Small intestine (tissue), 7 donors: ENCODE data around the gene VWC2. TPM values are rescaled to one million over a fixed set of nuclear protein-coding genes. Genes with fewer than 3 reads are reported as not detected.

ENCODE experiments used
- DNase-seq, 2 donors: peaks; one replicate each; pipeline versions ENCODE4 v3.0.0 to v3.0.0-alpha.2; 2013
- FAIRE-seq: peaks from 2 replicates; lab custom pipeline; 2012; peaks lifted over from hg19 to GRCh38; lab: Jason Lieb, UNC
- H3K27ac ChIP-seq, 3 donors: one replicate each; pipeline ENCODE4 v1.5.1; 2013; ENCODE audit warnings: low read length in 2 of 3, mild to moderate bottlenecking in 2 of 3, control low read depth in 1 of 3, inconsistent platforms in 1 of 3, low read depth in 1 of 3, moderate library complexity in 1 of 3
- H3K27me3 ChIP-seq, 3 donors: one replicate each; pipeline ENCODE4 v1.6.1; 2013; ENCODE audit warnings: low read length in 3 of 3, inconsistent platforms in 1 of 3; ENCODE audit not compliant: control insufficient read depth in 3 of 3, insufficient read depth in 3 of 3
- H3K36me3 ChIP-seq, 3 donors: one replicate each; pipeline ENCODE4 v1.6.1; 2013; ENCODE audit warnings: low read length in 3 of 3, inconsistent platforms in 1 of 3, low read depth in 1 of 3, mild to moderate bottlenecking in 1 of 3, moderate library complexity in 1 of 3; ENCODE audit not compliant: control insufficient read depth in 3 of 3, insufficient read depth in 2 of 3
- H3K4me1 ChIP-seq, 3 donors: one replicate each; pipeline ENCODE4 v1.6.1; 2013; ENCODE audit warnings: low read length in 2 of 3, inconsistent platforms in 1 of 3, low read depth in 1 of 3, mild to moderate bottlenecking in 1 of 3, moderate library complexity in 1 of 3; ENCODE audit not compliant: control insufficient read depth in 3 of 3, insufficient read depth in 2 of 3
- H3K4me3 ChIP-seq, 3 donors: one replicate each; pipeline ENCODE4 v1.5.1; 2013; ENCODE audit warnings: low read length in 3 of 3, control low read depth in 1 of 3, inconsistent platforms in 1 of 3, low read depth in 1 of 3, mild to moderate bottlenecking in 1 of 3, moderate library complexity in 1 of 3
- H3K9me3 ChIP-seq, 2 donors: one replicate each; pipeline ENCODE4 v1.6.1; 2013; ENCODE audit warnings: low read depth in 1 of 2, low read length in 1 of 2; ENCODE audit not compliant: control insufficient read depth in 2 of 2, insufficient read depth in 1 of 2
- WGBS, 3 donors: extraction: QIAGEN DNeasy Blood & Tissue Kit; methylation state at CpG; one replicate each; pipeline ENCODE4 v1.1.7; 2013; 5-methylcytosine and 5-hydroxymethylcytosine counted together
- polyA plus RNA-seq, 4 donors: library from polyadenylated mRNA; stranded (reverse) in 3 of 4; unstranded in 1 of 4; fragments of 200-250 nt in 3 of 4; fragments of 120-200 nt in 1 of 4; gene quantifications; one replicate each; pipeline versions ENCODE4 v1.2.1 to v1.2.3, GENCODE V29; 2013
- donor health status: healthy with polysubstance abuse.
- donor health status: control.
- donor health status: control.
- donor health status: Bipolar disorder and iron deficiency.
- donor health status: healthy.

VWC2 gene
- polyA plus RNA-seq, 4 donors: 0.10 to 0.89 TPM; not detected in 2

GRCh38 chr7:49894543-49894942 is 121.1 kb downstream of the VWC2 start:
- Histone ChIP-seq H3K27ac (no peak overlapping the region), H3K4me1 (no peaks in the 10 kb centered on the region), H3K27me3 (no peaks in the 10 kb centered on the region), H3K36me3 (no peaks in the 10 kb centered on the region), H3K9me3 (no peaks in the 10 kb centered on the region), H3K4me3 (no peak overlapping the region)
- WGBS, 3 donors: 78 to 89% (median 83%) methylated on average over 4 of the region's 4 CpGs
- FAIRE-seq: no peak
- DNase-seq: no peak

- H3K27ac ChIP-seq: no peak overlapping the region
- no peaks in the 10 kb centered on the region for H3K27me3 ChIP-seq
- no peak overlapping the region for H3K4me3 ChIP-seq
- DNase-seq: no peak
- H3K9me3 ChIP-seq: no peaks in the 10 kb centered on the region
- WGBS, 3 donors: 87 to 88% (median 88%) methylated on average over 8 of the region's 8 CpGs
- no peaks in the 10 kb centered on the region for H3K36me3 ChIP-seq
- FAIRE-seq: no peak
- no peaks in the 10 kb centered on the region for H3K4me1 ChIP-seq
These were observed 138.5 kb downstream of the VWC2 start for GRCh38 chr7:49911909-49912308.

GRCh38 chr7:49926720-49927119 is 153.3 kb downstream of the VWC2 start:
- Histone ChIP-seq H3K9me3 (peaks cover 2 to 10% of the 10 kb centered on the region in 2 donors), H3K27ac (no peak overlapping the region), H3K4me1 (no peaks in the 10 kb centered on the region), H3K36me3 (no peaks in the 10 kb centered on the region), H3K4me3 (no peak overlapping the region), H3K27me3 (no peaks in the 10 kb centered on the region)
- FAIRE-seq (no peak), DNase-seq (no peak)
- WGBS, 3 donors: 80 to 82% (median 82%) methylated on average over 6 of the region's 6 CpGs

GRCh38 chr7:49927631-49928030 is 154.2 kb downstream of the VWC2 start:
- H3K27ac ChIP-seq: no peak overlapping the region
- FAIRE-seq (no peak), DNase-seq (no peak)
- no peaks in the 10 kb centered on the region for H3K4me1 ChIP-seq
- no peaks in the 10 kb centered on the region for H3K36me3 ChIP-seq
- H3K27me3 ChIP-seq: no peaks in the 10 kb centered on the region
- no peak overlapping the region for H3K4me3 ChIP-seq
- WGBS, 3 donors: 75 to 82% (median 79%) methylated on average over 5 of the region's 5 CpGs
- peaks cover 2 to 17% of the 10 kb centered on the region in 2 donors for H3K9me3 ChIP-seq

GRCh38 chr7:49928787-49929186 is 155.3 kb downstream of the VWC2 start:
- H3K4me1 ChIP-seq: no peaks in the 10 kb centered on the region
- 88 to 92% (median 91%) methylated on average over 2 of the region's 2 CpGs for WGBS, 3 donors
- H3K4me3 ChIP-seq: no peak overlapping the region
- H3K36me3 ChIP-seq: no peaks in the 10 kb centered on the region
- peaks cover 2 to 17% of the 10 kb centered on the region in 2 donors for H3K9me3 ChIP-seq
- no peak overlapping the region for H3K27ac ChIP-seq
- H3K27me3 ChIP-seq: no peaks in the 10 kb centered on the region
- no peak for FAIRE-seq
- DNase-seq: no peak

GRCh38 chr7:49931627-49932026 is 158.2 kb downstream of the VWC2 start:
- Histone ChIP-seq H3K4me3 (no peak overlapping the region), H3K36me3 (no peaks in the 10 kb centered on the region), H3K27me3 (no peaks in the 10 kb centered on the region), H3K9me3 (peaks cover 2 to 17% of the 10 kb centered on the region in 2 donors), H3K27ac (no peak overlapping the region), H3K4me1 (no peaks in the 10 kb centered on the region)
- FAIRE-seq (no peak), DNase-seq (no peak)
- 73 to 88% (median 79%) methylated on average over 2 of the region's 2 CpGs for WGBS, 3 donors

- WGBS, 3 donors: 71 to 82% (median 74%) methylated on average over 2 of the region's 2 CpGs
- Histone ChIP-seq H3K4me3 (no peak overlapping the region), H3K4me1 (no peaks in the 10 kb centered on the region), H3K36me3 (no peaks in the 10 kb centered on the region), H3K27ac (no peak overlapping the region), H3K9me3 (no peaks in the 10 kb centered on the region), H3K27me3 (no peaks in the 10 kb centered on the region)
- FAIRE-seq (no peak), DNase-seq (no peak)
These were observed 164.2 kb downstream of the VWC2 start for GRCh38 chr7:49937608-49938007.
